ENCODE results near the gene AP2B1. TPM values are rescaled to one million over a fixed set of nuclear protein-coding genes. Genes with fewer than 3 reads are reported as not detected.

Gene AP2B1
- polyA plus RNA-seq, 1 of the 3 experiments (the other 2 are of a cell fraction), result 97.8 TPM

- TF ChIP-seq EP300 (IDR thresholded peaks at IDR 0.05; ENCODE audit: borderline replicate concordance in 1 of 2, low read depth in 1 of 2, low read length in 1 of 2) (no peak), JUND (IDR thresholded peaks at IDR 0.05) (no peak), YY1 (IDR thresholded peaks at IDR 0.05; ENCODE audit: low read depth) (no peak), GABPA (IDR thresholded peaks at IDR 0.05; ENCODE audit: low read depth) (no peak)
Measured at GRCh38 chr17:35539659-35540026, 47.5 kb upstream of the AP2B1 start (continued).

GRCh38 chr17:35540589-35541404 lies 46.3 kb upstream of the AP2B1 start:
- 25% methylated on average over 8 of the region's 8 CpGs for WGBS (ENCODE audit: low lambda C conversion rate)
- H3K9me3 ChIP-seq, result no peaks in the 10 kb centered on the region
- no peak for TF ChIP-seq CHD2 (IDR thresholded peaks at IDR 0.05; ENCODE audit: low read length, partially characterized antibody)
- no peak for TF ChIP-seq NFIC (IDR thresholded peaks at IDR 0.05; ENCODE audit: borderline replicate concordance)
- no peak for TF ChIP-seq FOXJ3 (CRISPR knock-in tag; IDR thresholded peaks at IDR 0.05)
- TF ChIP-seq MEF2A (IDR thresholded peaks at IDR 0.05; ENCODE audit: borderline replicate concordance, low read depth), result no peak
- TF ChIP-seq TAF1 (IDR thresholded peaks at IDR 0.05; ENCODE audit: borderline replicate concordance, low read depth, low read length), result no peak
- TF ChIP-seq IRF3 (IDR thresholded peaks at IDR 0.05; ENCODE audit: low read depth, low read length), result no peak
- no peak for TF ChIP-seq RAD21 (IDR thresholded peaks at IDR 0.05; ENCODE audit: low read length)
- TF ChIP-seq GABPA (IDR thresholded peaks at IDR 0.05; ENCODE audit: low read depth), result no peak
- no peak for TF ChIP-seq SMC3 (IDR thresholded peaks at IDR 0.05; ENCODE audit: low read depth, low read length)
- no peak for TF ChIP-seq ELF1 (IDR thresholded peaks at IDR 0.05)
- no peak for TF ChIP-seq EZH2phosphoT487 (IDR thresholded peaks at IDR 0.05; ENCODE audit: borderline replicate concordance, low read depth)
- TF ChIP-seq ZBTB33 (IDR thresholded peaks at IDR 0.05; ENCODE audit: borderline replicate concordance, low read depth), result no peak
- no peak for TF ChIP-seq JUND (IDR thresholded peaks at IDR 0.05)
- no peak for TF ChIP-seq GATA2 (CRISPR knock-in tag; IDR thresholded peaks at IDR 0.05)
- TF ChIP-seq POLR2AphosphoS5 (IDR thresholded peaks at IDR 0.05; ENCODE audit: low read depth, low read length), result no peak
- no peak for DNase-seq
- peaks cover 5% of the 10 kb centered on the region for H3F3A ChIP-seq (replicated peaks; ENCODE audit: insufficient read depth)
- no peak overlapping the region for H3K27ac ChIP-seq (ENCODE audit: low read depth in 2 of 2, low read length in 1 of 2)
- H3K79me2 ChIP-seq (ENCODE audit: insufficient read depth), result no peaks in the 10 kb centered on the region
- no peaks in the 10 kb centered on the region for H3K9me2 ChIP-seq
- H4K20me1 ChIP-seq (ENCODE audit: insufficient read depth), result no peaks in the 10 kb centered on the region
- H2AFZ ChIP-seq (ENCODE audit: low read depth), result peak overlapping the region; percentile 81
- peak overlapping the region; percentile 32 to 56 for H3K4me3 ChIP-seq (ENCODE audit: low read depth in 2 of 2, low read length in 1 of 2)
- H3K27me3 ChIP-seq (ENCODE audit: insufficient read depth), result peaks cover 17% of the 10 kb centered on the region; the same call in 1 of the 2 replicates
- no peaks in the 10 kb centered on the region for H3K36me3 ChIP-seq (replicated peaks in 1 of 2; ENCODE audit: control insufficient read depth in 1 of 2, insufficient read depth in 2 of 2, low read length in 1 of 2)
- ChIA-PET POLR2A (no interaction called here), CTCF (interaction anchor here (0.9 to 8.9 kb wide), 3 partner anchors 9 to 228 kb away, joined by 3 to 118 read pairs (median 29); no protein-coding TSS in a partner anchor)
- peak overlapping the region; percentile 77 for H3K4me2 ChIP-seq
- H3K9ac ChIP-seq, result no peak overlapping the region; the same call in 1 of the 2 replicates
- H3K4me1 ChIP-seq (ENCODE audit: control insufficient read depth in 1 of 2, insufficient read depth in 2 of 2, low read depth in 1 of 2, low read length in 1 of 2), result no peaks in the 10 kb centered on the region
